MCF 10A (cell line): ENCODE data around the gene LPP. TPM values are rescaled to one million over a fixed set of nuclear protein-coding genes. Genes with fewer than 3 reads are reported as not detected.

Experiments
- BruUV-seq: library from RNA; stranded (reverse); fragments of 400-500 nt; replicated peaks from 2 replicates; lab custom pipeline; 2021; lab: Mats Ljungman, UMichigan
- CTCF ChIA-PET: fragments of 300-600 bp; sonication (Branson Sonifier 250); formaldehyde crosslinking; extraction: SDS; loops from one replicate; lab custom pipeline; 2021; ENCODE audit warnings: antibody characterized with exemption, inconsistent platforms; lab: Yijun Ruan, JAX
- POLR2A ChIA-PET: fragments of 300-600, 350-650 bp; sonication (Branson Sonifier 250); formaldehyde crosslinking; extraction: SDS; loops from one replicate; lab custom pipeline; 2020; ENCODE audit warnings: antibody characterized with exemption, inconsistent platforms; lab: Yijun Ruan, JAX
- DNase-seq: peaks from one replicate; pipeline ENCODE4 v3.0.0-alpha.2; 2018; ENCODE audit not compliant: unreplicated experiment
- H3K27ac Mint-ChIP-seq: one replicate; pipeline ENCODE4 v1.8.0; 2022; ENCODE audit warnings: mild to moderate bottlenecking, low read depth, mixed read lengths; ENCODE audit not compliant: unreplicated experiment
- H3K27me3 Mint-ChIP-seq: one replicate; pipeline ENCODE4 v1.8.0; 2022; ENCODE audit warnings: mixed read lengths; ENCODE audit not compliant: insufficient read depth, unreplicated experiment
- H3K36me3 Mint-ChIP-seq: one replicate; pipeline ENCODE4 v1.8.0; 2022; ENCODE audit warnings: mild to moderate bottlenecking, moderate library complexity, mixed read lengths; ENCODE audit not compliant: insufficient read depth, unreplicated experiment
- H3K4me1 Mint-ChIP-seq: one replicate; pipeline ENCODE4 v1.8.0; 2022; ENCODE audit warnings: mixed read lengths; ENCODE audit not compliant: insufficient read depth, unreplicated experiment
- H3K4me3 Mint-ChIP-seq: one replicate; pipeline ENCODE4 v1.8.0; 2022; ENCODE audit warnings: mild to moderate bottlenecking, moderate library complexity, mixed read lengths; ENCODE audit not compliant: unreplicated experiment
- H3K9me3 Mint-ChIP-seq: one replicate; pipeline ENCODE4 v1.8.0; 2022; ENCODE audit warnings: mixed read lengths; ENCODE audit not compliant: unreplicated experiment
- intact Hi-C: fragments of 100-400 bp; cut with micrococcal nuclease; formaldehyde crosslinking; loops from 2 replicates; pipeline ENCODE4 v1.14.1; 2022
- total RNA-seq: library from RNA; stranded (reverse); gene quantifications from 2 replicates; pipeline ENCODE4 v1.2.3, GENCODE V29; 2022
- TF ChIP-seq, protein P1 (sequence below): fragments of 200-600 bp; IDR thresholded peaks from one replicate; pipeline ENCODE4 v1.8.0; 2022; ENCODE audit warnings: antibody characterized with exemption, mild to moderate bottlenecking; ENCODE audit not compliant: unreplicated experiment

LPP gene
- total RNA-seq, 1 experiment from 2014 or later: 117 TPM

DNA sequence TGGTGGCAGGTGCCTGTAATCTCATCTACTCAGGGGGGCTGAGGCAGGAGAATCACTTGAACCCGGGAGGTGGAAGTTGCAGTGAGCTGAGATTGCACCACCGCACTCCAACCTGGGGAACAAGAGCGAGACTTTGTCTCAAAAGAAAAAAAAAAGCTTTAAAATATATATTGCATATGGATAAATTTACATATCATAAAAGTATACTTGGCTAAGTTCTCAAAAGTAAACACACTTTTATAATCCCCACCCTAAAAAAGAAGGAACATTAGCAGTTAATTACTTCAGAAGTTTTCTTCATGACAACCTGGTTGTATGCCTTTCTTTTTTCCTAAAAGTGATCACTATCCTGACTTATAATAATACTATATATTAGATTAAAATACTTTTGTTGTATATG, 648.7 kb downstream of the LPP start:
- H3K4me3 Mint-ChIP-seq: no peak overlapping the region
- CTCF ChIA-PET: interaction anchor here (0.8 kb wide), 1 partner anchor 12 kb away, joined by 3 read pairs; no protein-coding TSS in a partner anchor
- peaks cover 19% of the 10 kb centered on the region for H3K9me3 Mint-ChIP-seq
- no peaks in the 10 kb centered on the region for H3K27me3 Mint-ChIP-seq
- H3K36me3 Mint-ChIP-seq: no peaks in the 10 kb centered on the region
- no TSS peak for BruUV-seq
- intact Hi-C loops: no loop called here
- POLR2A ChIA-PET: interaction anchor here (1.3 kb wide), 1 partner anchor 12 kb away, joined by 3 read pairs; no protein-coding TSS in a partner anchor
- TF ChIP-seq, protein P1, sequence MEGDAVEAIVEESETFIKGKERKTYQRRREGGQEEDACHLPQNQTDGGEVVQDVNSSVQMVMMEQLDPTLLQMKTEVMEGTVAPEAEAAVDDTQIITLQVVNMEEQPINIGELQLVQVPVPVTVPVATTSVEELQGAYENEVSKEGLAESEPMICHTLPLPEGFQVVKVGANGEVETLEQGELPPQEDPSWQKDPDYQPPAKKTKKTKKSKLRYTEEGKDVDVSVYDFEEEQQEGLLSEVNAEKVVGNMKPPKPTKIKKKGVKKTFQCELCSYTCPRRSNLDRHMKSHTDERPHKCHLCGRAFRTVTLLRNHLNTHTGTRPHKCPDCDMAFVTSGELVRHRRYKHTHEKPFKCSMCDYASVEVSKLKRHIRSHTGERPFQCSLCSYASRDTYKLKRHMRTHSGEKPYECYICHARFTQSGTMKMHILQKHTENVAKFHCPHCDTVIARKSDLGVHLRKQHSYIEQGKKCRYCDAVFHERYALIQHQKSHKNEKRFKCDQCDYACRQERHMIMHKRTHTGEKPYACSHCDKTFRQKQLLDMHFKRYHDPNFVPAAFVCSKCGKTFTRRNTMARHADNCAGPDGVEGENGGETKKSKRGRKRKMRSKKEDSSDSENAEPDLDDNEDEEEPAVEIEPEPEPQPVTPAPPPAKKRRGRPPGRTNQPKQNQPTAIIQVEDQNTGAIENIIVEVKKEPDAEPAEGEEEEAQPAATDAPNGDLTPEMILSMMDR: no peak
- DNase-seq: no peak
- no peaks in the 10 kb centered on the region for H3K4me1 Mint-ChIP-seq
- no peak overlapping the region for H3K27ac Mint-ChIP-seq

- TF ChIP-seq, protein P1: no peak
- ChIA-PET POLR2A (interaction anchor here (0.7 to 1.2 kb wide), 3 partner anchors 11 to 72 kb away, joined by 3 read pairs; no protein-coding TSS in a partner anchor), CTCF (no interaction called here)
- Mint-ChIP-seq H3K36me3 (no peaks in the 10 kb centered on the region), H3K9me3 (peaks cover 27% of the 10 kb centered on the region), H3K27me3 (no peaks in the 10 kb centered on the region), H3K27ac (no peak overlapping the region), H3K4me1 (no peaks in the 10 kb centered on the region), H3K4me3 (no peak overlapping the region)
- DNase-seq: peak; percentile 38
- intact Hi-C loops: no loop called here
- no TSS peak for BruUV-seq
Observed at GRCh38 chr3:188807006-188807405, 653.0 kb downstream of the LPP start.

DNA sequence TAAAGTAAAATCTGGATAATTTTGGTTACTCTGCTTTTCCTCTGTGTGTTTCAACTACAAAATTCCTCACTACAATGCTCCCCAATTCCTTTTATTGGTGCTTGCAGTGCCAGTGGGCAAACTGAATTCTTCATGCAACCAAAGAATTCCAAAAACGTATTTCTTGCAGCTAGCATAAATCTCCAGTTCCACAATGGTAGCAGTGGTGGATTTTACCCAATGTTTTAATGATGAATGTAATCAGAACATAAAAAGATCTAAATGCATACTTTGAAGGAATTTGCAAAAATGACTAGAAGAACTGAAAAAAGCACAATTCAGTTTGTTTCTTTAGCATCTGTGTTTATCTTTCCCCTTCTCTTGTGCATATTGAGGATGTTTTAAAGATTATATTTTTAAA, 658.2 kb downstream of the LPP start:
- Mint-ChIP-seq H3K4me3 (no peak overlapping the region), H3K9me3 (peaks cover 13% of the 10 kb centered on the region), H3K4me1 (peaks cover 2% of the 10 kb centered on the region), H3K36me3 (no peaks in the 10 kb centered on the region), H3K27ac (no peak overlapping the region), H3K27me3 (no peaks in the 10 kb centered on the region)
- ChIA-PET CTCF (no interaction called here), POLR2A (interaction anchor here (0.5 to 1.1 kb wide), 2 partner anchors 181 to 790 kb away, joined by 3 read pairs; no protein-coding TSS in a partner anchor)
- intact Hi-C loops: no loop called here
- BruUV-seq: no TSS peak
- TF ChIP-seq, protein P1: no peak
- no peak for DNase-seq

DNA sequence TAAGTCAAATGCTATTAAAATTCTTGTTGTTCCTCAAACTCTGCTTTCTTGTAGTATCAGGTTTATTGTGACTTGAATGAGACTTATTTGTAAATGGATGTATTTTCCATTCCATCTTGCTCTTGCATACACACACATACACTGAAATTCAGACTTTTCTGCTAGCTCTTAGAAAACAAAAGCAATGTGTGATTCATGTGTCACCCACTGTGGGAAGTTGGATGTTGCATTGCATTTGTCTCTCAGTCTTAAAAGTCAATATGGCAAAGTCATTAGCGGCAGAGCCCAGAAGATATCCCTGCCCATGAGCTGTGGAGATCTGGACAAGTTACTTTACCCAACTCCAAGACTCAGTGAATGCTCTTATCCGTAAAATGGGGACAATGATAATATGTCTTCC, 660.6 kb downstream of the LPP start:
- H3K4me3 Mint-ChIP-seq: no peak overlapping the region
- no peaks in the 10 kb centered on the region for H3K36me3 Mint-ChIP-seq
- CTCF ChIA-PET: interaction anchor here (0.6 to 1.2 kb wide), 4 partner anchors 12 to 33 kb away, joined by 3 to 5 read pairs (median 3); no protein-coding TSS in a partner anchor
- intact Hi-C loops: no loop called here
- H3K27me3 Mint-ChIP-seq: no peaks in the 10 kb centered on the region
- H3K9me3 Mint-ChIP-seq: peaks cover 7% of the 10 kb centered on the region
- peaks cover 26% of the 10 kb centered on the region for H3K4me1 Mint-ChIP-seq
- BruUV-seq: no TSS peak
- no peak overlapping the region for H3K27ac Mint-ChIP-seq
- POLR2A ChIA-PET: interaction anchor here (0.6 to 1.7 kb wide), 3 partner anchors 12 to 1084 kb away, joined by 3 to 5 read pairs (median 3); no protein-coding TSS in a partner anchor
- DNase-seq: no peak
- TF ChIP-seq, protein P1: no peak
